Pancreas (tissue), 10 donors: ENCODE results near the gene PC. TPM values are rescaled to one million over a fixed set of nuclear protein-coding genes. Genes with fewer than 3 reads are reported as not detected.
"Not testable (repeated sequence)": the region's sequence is repeated elsewhere in the genome, so short reads cannot be mapped to it uniquely, and the experiment has no call there.

Experiments used
- ATAC-seq, 4 donors: fragments of 200-7000 bp; cut with Tn5 transposase; one replicate each; pipeline versions ENCODE4 v1.8.0 to v1.9.1; 2020; ENCODE audit warnings: mild to moderate bottlenecking in 4 of 4, moderate library complexity in 4 of 4
- DNase-seq, 6 donors: peaks; one replicate each; pipeline ENCODE4 v3.0.0-alpha.2; 2020
- FAIRE-seq: peaks from 2 replicates; lab custom pipeline; 2012; peaks lifted over from hg19 to GRCh38; lab: Jason Lieb, UNC
- H3K27ac ChIP-seq, 4 donors: fragments of 200-600 bp; sonication (generic); 1 replicate in 3 of 4; 2 replicates in 1 of 4; pipeline versions ENCODE4 v1.5.0 to v1.8.0; 2020
- H3K27me3 ChIP-seq, 4 donors: fragments of 200-600 bp; one replicate each; pipeline ENCODE4 v1.8.0; 2021
- H3K36me3 ChIP-seq, 3 donors: fragments of 200-600 bp; sonication (generic) in 1 of 3; one replicate each; pipeline versions ENCODE4 v1.5.0 to v1.8.0; 2020 to 2021
- H3K4me1 ChIP-seq, 3 donors: fragments of 200-600 bp; one replicate each; pipeline ENCODE4 v1.8.0; 2021
- H3K4me3 ChIP-seq, 4 donors: fragments of 200-600 bp; sonication (generic) in 2 of 4; one replicate each; pipeline versions ENCODE4 v1.5.0 to v1.8.0; 2020 to 2021
- H3K9me3 ChIP-seq, 4 donors: fragments of 200-600 bp; one replicate each; pipeline ENCODE4 v1.8.0; 2021
- WGBS, 2 donors: extraction: QIAGEN DNeasy Blood & Tissue Kit; methylation state at CpG; one replicate each; pipeline ENCODE4 v1.1.7; 2013; 5-methylcytosine and 5-hydroxymethylcytosine counted together
- intact Hi-C, 3 donors: fragments of 100-400 bp; cut with DNase I; formaldehyde crosslinking; loops; one replicate each; pipeline versions ENCODE4 v1.11.1 to v1.14.2; 2022
- polyA plus RNA-seq, 2 donors: library from polyadenylated mRNA; stranded (reverse); fragments of 200-250 nt; gene quantifications; one replicate each; pipeline ENCODE4 v1.2.3, GENCODE V29; 2013
- total RNA-seq, 6 donors: library from RNA; stranded (reverse); fragmentation: NEBNext Ultra II Directional in 4 of 6; extraction: Animal tissue kit (Norgen Biotek cat#: 25700) in 4 of 6; gene quantifications; one replicate each; pipeline versions ENCODE4 v1.2.1 to v1.2.4, GENCODE V29; 2021 to 2023
- TF ChIP-seq, protein P1 (sequence below), 4 donors: fragments of 200-600 bp; sonication (generic) in 3 of 4; IDR thresholded peaks; one replicate each; pipeline versions ENCODE4 v1.5.0 to v1.8.0; 2021; ENCODE audit warnings: antibody characterized with exemption in 4 of 4
- donor health status: healthy with polysubstance abuse.
- donor health status: DM: no; HTN: no; CAD: no; lungs with moderate emphysema.
- donor health status: DM: no; HTN: no; CAD: no.
- donor health status: control.
- donor health status: control.
- donor health status: Bipolar disorder and iron deficiency.
- donor health status: DM: yes; HTN: yes; CAD: no.
- donor health status: DM: no; HTN: no; CAD: no.
- donor health status: DM: no; HTN: no; CAD: no.
- donor health status: DM: yes; HTN: yes; CAD: no.

PC gene
- total and polyA plus RNA-seq, 8 donors = 4.1 to 16.0 (median 10.4) TPM

DNA sequence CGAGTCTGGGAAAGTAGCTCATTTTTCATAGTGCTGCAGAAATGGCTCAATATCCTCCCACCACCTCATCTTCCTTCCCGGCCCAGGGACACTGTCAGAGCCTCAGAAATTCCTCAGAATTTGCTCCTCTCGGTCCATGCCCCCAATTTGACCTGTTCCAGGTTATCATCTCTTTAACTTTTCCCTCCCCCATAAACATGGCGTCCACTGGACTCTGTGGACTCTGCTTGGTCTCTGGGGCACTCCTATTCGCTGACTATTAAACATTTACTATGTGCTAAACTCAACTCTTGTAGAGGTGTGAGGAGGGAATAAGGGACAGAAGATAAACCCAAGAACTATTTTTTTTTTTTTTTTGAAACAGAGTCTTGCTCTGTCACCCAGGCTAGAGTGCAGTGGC lies 8.2 kb upstream of the PC start:
- Histone ChIP-seq H3K4me1 (no peaks in the 10 kb centered on the region), H3K36me3 (no peaks in the 10 kb centered on the region), H3K27ac (no peak overlapping the region), H3K27me3 (no peaks in the 10 kb centered on the region), H3K4me3 (no peak overlapping the region), H3K9me3 (no peaks in the 10 kb centered on the region)
- TF ChIP-seq, protein P1, sequence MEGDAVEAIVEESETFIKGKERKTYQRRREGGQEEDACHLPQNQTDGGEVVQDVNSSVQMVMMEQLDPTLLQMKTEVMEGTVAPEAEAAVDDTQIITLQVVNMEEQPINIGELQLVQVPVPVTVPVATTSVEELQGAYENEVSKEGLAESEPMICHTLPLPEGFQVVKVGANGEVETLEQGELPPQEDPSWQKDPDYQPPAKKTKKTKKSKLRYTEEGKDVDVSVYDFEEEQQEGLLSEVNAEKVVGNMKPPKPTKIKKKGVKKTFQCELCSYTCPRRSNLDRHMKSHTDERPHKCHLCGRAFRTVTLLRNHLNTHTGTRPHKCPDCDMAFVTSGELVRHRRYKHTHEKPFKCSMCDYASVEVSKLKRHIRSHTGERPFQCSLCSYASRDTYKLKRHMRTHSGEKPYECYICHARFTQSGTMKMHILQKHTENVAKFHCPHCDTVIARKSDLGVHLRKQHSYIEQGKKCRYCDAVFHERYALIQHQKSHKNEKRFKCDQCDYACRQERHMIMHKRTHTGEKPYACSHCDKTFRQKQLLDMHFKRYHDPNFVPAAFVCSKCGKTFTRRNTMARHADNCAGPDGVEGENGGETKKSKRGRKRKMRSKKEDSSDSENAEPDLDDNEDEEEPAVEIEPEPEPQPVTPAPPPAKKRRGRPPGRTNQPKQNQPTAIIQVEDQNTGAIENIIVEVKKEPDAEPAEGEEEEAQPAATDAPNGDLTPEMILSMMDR (IDR thresholded peaks at IDR 0.05) = no peak
- no peak for FAIRE-seq
- WGBS, 2 donors = 59 to 69% methylated on average over 5 of the region's 5 CpGs
- no peak for DNase-seq
- intact Hi-C loops = no loop called here
- ATAC-seq = no peak

DNA sequence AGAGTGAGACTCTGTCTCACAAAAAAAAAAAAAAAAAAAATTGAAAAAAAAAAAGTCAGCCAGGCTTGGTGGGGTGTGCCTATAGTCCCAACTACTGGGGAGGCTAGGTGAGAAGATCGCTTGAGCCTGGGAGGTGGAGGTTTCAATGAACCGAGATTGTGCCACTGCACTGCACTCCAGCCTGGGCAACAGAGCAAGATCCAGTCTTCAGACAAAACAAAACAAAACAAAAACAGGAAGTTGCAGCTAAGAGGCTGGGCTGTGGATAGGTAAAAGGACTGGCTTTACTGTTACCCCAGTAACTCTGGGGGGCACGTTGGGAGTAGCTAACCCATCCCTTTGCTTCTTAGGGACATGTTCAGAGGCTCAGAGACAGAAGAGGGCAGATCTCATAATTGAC lies 6.3 kb upstream of the PC start:
- Histone ChIP-seq H3K36me3 (no peaks in the 10 kb centered on the region), H3K4me1 (no peaks in the 10 kb centered on the region), H3K27ac (no peak overlapping the region), H3K9me3 (no peaks in the 10 kb centered on the region), H3K27me3 (no peaks in the 10 kb centered on the region), H3K4me3 (no peak overlapping the region)
- WGBS, 2 donors = 67 to 69% methylated on average over 3 of the region's 3 CpGs
- no peak for ATAC-seq
- intact Hi-C loops = no loop called here
- no peak for FAIRE-seq
- TF ChIP-seq, protein P1 (IDR thresholded peaks at IDR 0.05) = no peak
- DNase-seq = no peak

DNA sequence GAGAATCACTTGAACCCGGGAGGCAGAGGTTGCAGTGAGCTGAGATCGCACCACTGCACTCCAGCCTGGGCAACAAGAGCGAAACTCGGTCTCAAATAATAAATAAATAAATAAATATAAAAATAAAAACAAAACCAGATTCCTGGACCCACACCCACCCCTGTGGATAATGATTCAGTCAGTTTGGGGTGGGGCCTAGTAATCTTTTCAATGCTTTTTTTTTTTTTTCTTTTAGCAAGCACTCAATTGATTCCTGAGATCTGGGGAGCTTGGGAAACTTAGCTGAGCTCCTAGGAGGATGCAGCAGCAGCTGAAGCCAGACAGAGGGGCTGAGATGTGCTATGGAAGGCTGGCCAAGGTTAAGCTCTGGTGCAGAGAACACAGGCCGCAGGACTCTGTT lies 4.6 kb upstream of the PC start:
- DNase-seq (no peak), FAIRE-seq (no peak), ATAC-seq (no peak)
- intact Hi-C loops = no loop called here
- TF ChIP-seq, protein P1 (IDR thresholded peaks at IDR 0.05) = no peak
- H3K4me1 ChIP-seq = peaks cover 0 to 4% (median 0%) of the 10 kb centered on the region in 3 donors
- H3K27ac ChIP-seq = no peak overlapping the region
- H3K36me3 ChIP-seq = no peaks in the 10 kb centered on the region
- H3K9me3 ChIP-seq = no peaks in the 10 kb centered on the region
- no peaks in the 10 kb centered on the region for H3K27me3 ChIP-seq
- H3K4me3 ChIP-seq = no peak overlapping the region
- 82 to 98% methylated on average over 4 to 5 of the region's 5 CpGs for WGBS, 2 donors

DNA sequence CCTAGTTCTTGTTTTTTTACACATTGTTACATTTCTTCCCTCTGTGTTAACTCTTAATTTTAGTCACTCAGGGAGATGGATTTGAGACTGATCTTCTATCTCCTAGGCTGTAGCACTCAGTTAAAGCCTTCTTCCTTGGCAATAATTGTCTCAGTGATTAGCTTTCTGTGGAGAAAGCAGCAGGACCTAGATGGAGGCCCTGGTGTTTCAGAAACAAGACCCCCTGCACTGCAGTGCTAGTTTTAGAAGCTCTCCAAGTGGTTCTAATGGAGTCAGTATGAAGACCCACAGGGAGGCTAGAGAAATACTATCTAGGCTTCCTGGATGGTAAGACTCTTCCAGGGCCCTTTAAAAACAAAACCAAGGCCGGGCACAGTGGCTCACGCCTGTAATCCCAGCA lies 4.1 kb upstream of the PC start:
- TF ChIP-seq, protein P1 (IDR thresholded peaks at IDR 0.05) = no peak
- Histone ChIP-seq H3K4me1 (peaks cover 0 to 8% (median 0%) of the 10 kb centered on the region in 3 donors), H3K4me3 (no peak overlapping the region), H3K27ac (no peak overlapping the region), H3K9me3 (no peaks in the 10 kb centered on the region), H3K36me3 (no peaks in the 10 kb centered on the region), H3K27me3 (no peaks in the 10 kb centered on the region)
- no peak for ATAC-seq
- FAIRE-seq = no peak
- intact Hi-C loops = no loop called here
- DNase-seq = no peak
- 87 to 91% methylated on average over 2 of the region's 2 CpGs for WGBS, 2 donors

DNA sequence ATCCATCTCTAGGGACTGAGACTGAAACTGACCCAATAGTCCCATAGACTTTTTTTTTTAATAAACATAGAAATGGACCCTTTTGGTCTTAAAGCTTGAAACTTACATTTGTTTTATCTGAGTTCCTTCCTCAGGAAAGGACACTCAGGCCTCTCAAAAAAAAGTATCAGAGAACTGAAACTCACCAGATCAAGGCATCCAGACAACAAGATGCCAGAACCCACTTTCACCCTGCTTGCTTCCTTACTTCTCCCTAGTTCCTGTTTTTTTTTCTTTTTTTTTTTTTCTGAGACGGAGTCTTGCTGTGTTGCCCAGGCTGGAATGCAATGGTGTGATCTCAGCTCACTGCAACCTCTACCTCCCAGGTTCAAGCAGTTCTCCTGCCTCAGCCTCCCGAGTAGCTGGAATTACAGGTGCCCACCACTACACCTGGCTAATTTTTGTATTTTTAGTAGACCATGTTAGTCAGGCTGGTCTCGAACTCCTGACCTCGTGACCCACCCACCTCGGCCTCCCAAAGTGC lies 3.6 kb upstream of the PC start:
- FAIRE-seq, ATAC-seq, H3K27me3 ChIP-seq, H3K4me1 ChIP-seq, H3K27ac ChIP-seq, H3K4me3 ChIP-seq, H3K36me3 ChIP-seq, intact Hi-C loops, DNase-seq, H3K9me3 ChIP-seq: not testable (repeated sequence)
- WGBS, 2 donors = 83 to 88% methylated on average over 5 of the region's 5 CpGs
